ENCODE results near the gene RNPEPL1.

RNPEPL1 gene

GRCh38 chr2:240599141-240599583, 30.9 kb downstream of the RNPEPL1 start:
- Mint-ChIP-seq H3K4me3 (no peak overlapping the region), H3K27me3 (no peaks in the 10 kb centered on the region), H3K4me1 (peaks cover 3% of the 10 kb centered on the region), H3K9me3 (no peaks in the 10 kb centered on the region), H3K27ac (peak overlapping the region; percentile 77), H3K36me3 (peaks cover 6% of the 10 kb centered on the region)
- CTCF ChIA-PET, result no interaction called here
- peak; percentile 5 for DNase-seq

- peaks cover 6% of the 10 kb centered on the region for H3K36me3 Mint-ChIP-seq
- no peaks in the 10 kb centered on the region for H3K9me3 Mint-ChIP-seq
- no peak overlapping the region for H3K4me3 Mint-ChIP-seq
- no peak overlapping the region for H3K27ac Mint-ChIP-seq
- H3K4me1 Mint-ChIP-seq, result peaks cover 3% of the 10 kb centered on the region
- peak; percentile 17 for DNase-seq
- CTCF ChIA-PET, result interaction anchor here (1.3 kb wide), 1 partner anchor 11 kb away, joined by 3 read pairs; no protein-coding TSS in a partner anchor
- H3K27me3 Mint-ChIP-seq, result no peaks in the 10 kb centered on the region
These were observed 32.2 kb downstream of the RNPEPL1 start for GRCh38 chr2:240600451-240600961.

GRCh38 chr2:240601061-240601830, 33.0 kb downstream of the RNPEPL1 start:
- Mint-ChIP-seq H3K9me3 (no peaks in the 10 kb centered on the region), H3K4me3 (no peak overlapping the region), H3K27ac (no peak overlapping the region), H3K36me3 (peaks cover 2% of the 10 kb centered on the region), H3K27me3 (no peaks in the 10 kb centered on the region), H3K4me1 (no peaks in the 10 kb centered on the region)
- CTCF ChIA-PET, result interaction anchor here (1.3 kb wide), 1 partner anchor 12 kb away, joined by 3 read pairs; no protein-coding TSS in a partner anchor
- peak; percentile 11 for DNase-seq

- Mint-ChIP-seq H3K4me1 (no peaks in the 10 kb centered on the region), H3K9me3 (no peaks in the 10 kb centered on the region), H3K27me3 (no peaks in the 10 kb centered on the region), H3K27ac (no peak overlapping the region), H3K36me3 (peaks cover 2% of the 10 kb centered on the region), H3K4me3 (no peak overlapping the region)
- CTCF ChIA-PET, result interaction anchor here (1.3 kb wide), 1 partner anchor 12 kb away, joined by 3 read pairs; no protein-coding TSS in a partner anchor
- peak; percentile 10 for DNase-seq
These were observed 33.5 kb downstream of the RNPEPL1 start for GRCh38 chr2:240601831-240602160.

GRCh38 chr2:240602266-240603050, 34.2 kb downstream of the RNPEPL1 start:
- H3K9me3 Mint-ChIP-seq, result no peaks in the 10 kb centered on the region
- H3K27me3 Mint-ChIP-seq, result no peaks in the 10 kb centered on the region
- CTCF ChIA-PET, result interaction anchor here (1.0 kb wide), 1 partner anchor 14 kb away, joined by 4 read pairs; no protein-coding TSS in a partner anchor
- H3K36me3 Mint-ChIP-seq, result peaks cover 2% of the 10 kb centered on the region
- peak; percentile 18 for DNase-seq
- no peaks in the 10 kb centered on the region for H3K4me1 Mint-ChIP-seq
- no peak overlapping the region for H3K27ac Mint-ChIP-seq
- no peak overlapping the region for H3K4me3 Mint-ChIP-seq

GRCh38 chr2:240603081-240603835, 35.0 kb downstream of the RNPEPL1 start:
- no peaks in the 10 kb centered on the region for H3K9me3 Mint-ChIP-seq
- DNase-seq, result peak; percentile 14
- H3K36me3 Mint-ChIP-seq, result peaks cover 2% of the 10 kb centered on the region
- no peak overlapping the region for H3K4me3 Mint-ChIP-seq
- no peaks in the 10 kb centered on the region for H3K4me1 Mint-ChIP-seq
- CTCF ChIA-PET, result interaction anchor here (1.0 to 1.6 kb wide), 2 partner anchors 15 to 38 kb away, joined by 3 to 4 read pairs; no protein-coding TSS in a partner anchor
- no peak overlapping the region for H3K27ac Mint-ChIP-seq
- no peaks in the 10 kb centered on the region for H3K27me3 Mint-ChIP-seq

- no peak overlapping the region for H3K4me3 Mint-ChIP-seq
- peaks cover 2% of the 10 kb centered on the region for H3K36me3 Mint-ChIP-seq
- H3K4me1 Mint-ChIP-seq, result no peaks in the 10 kb centered on the region
- H3K27me3 Mint-ChIP-seq, result no peaks in the 10 kb centered on the region
- CTCF ChIA-PET, result interaction anchor here (1.0 to 1.6 kb wide), 3 partner anchors 16 to 38 kb away, joined by 3 to 4 read pairs (median 3); no protein-coding TSS in a partner anchor
- H3K9me3 Mint-ChIP-seq, result no peaks in the 10 kb centered on the region
- peak; percentile 12 for DNase-seq
- H3K27ac Mint-ChIP-seq, result no peak overlapping the region
These were observed 35.6 kb downstream of the RNPEPL1 start for GRCh38 chr2:240603846-240604245.

GRCh38 chr2:240604291-240604938, 36.1 kb downstream of the RNPEPL1 start:
- peak; percentile 18 for DNase-seq
- Mint-ChIP-seq H3K4me1 (no peaks in the 10 kb centered on the region), H3K36me3 (peaks cover 2% of the 10 kb centered on the region), H3K9me3 (no peaks in the 10 kb centered on the region), H3K4me3 (no peak overlapping the region), H3K27ac (no peak overlapping the region), H3K27me3 (no peaks in the 10 kb centered on the region)
- CTCF ChIA-PET, result interaction anchor here (1.0 to 1.6 kb wide), 2 partner anchors 17 to 39 kb away, joined by 3 read pairs; no protein-coding TSS in a partner anchor

GRCh38 chr2:240604939-240605716, 36.8 kb downstream of the RNPEPL1 start:
- CTCF ChIA-PET, result interaction anchor here (1.3 to 1.4 kb wide), 2 partner anchors 18 to 40 kb away, joined by 3 to 5 read pairs; partner anchors contain the start of gene CAPN10
- Mint-ChIP-seq H3K9me3 (no peaks in the 10 kb centered on the region), H3K36me3 (no peaks in the 10 kb centered on the region), H3K4me3 (no peak overlapping the region), H3K27me3 (no peaks in the 10 kb centered on the region), H3K27ac (no peak overlapping the region), H3K4me1 (no peaks in the 10 kb centered on the region)
- DNase-seq, result no peak

- Mint-ChIP-seq H3K9me3 (no peaks in the 10 kb centered on the region), H3K36me3 (no peaks in the 10 kb centered on the region), H3K27me3 (no peaks in the 10 kb centered on the region), H3K4me3 (no peak overlapping the region), H3K4me1 (no peaks in the 10 kb centered on the region), H3K27ac (no peak overlapping the region)
- peak; percentile 16 for DNase-seq
- CTCF ChIA-PET, result interaction anchor here (1.3 to 1.4 kb wide), 2 partner anchors 19 to 41 kb away, joined by 3 to 5 read pairs; partner anchors contain the start of gene CAPN10
These were observed 37.8 kb downstream of the RNPEPL1 start for GRCh38 chr2:240605867-240606743.

- CTCF ChIA-PET, result interaction anchor here (1.1 kb wide), 1 partner anchor 108 kb away, joined by 3 read pairs; no protein-coding TSS in a partner anchor
- H3K27me3 Mint-ChIP-seq, result no peaks in the 10 kb centered on the region
- peak overlapping the region; percentile 50 for H3K27ac Mint-ChIP-seq
- no peaks in the 10 kb centered on the region for H3K4me1 Mint-ChIP-seq
- DNase-seq, result peak; percentile 44
- peaks cover 3% of the 10 kb centered on the region for H3K9me3 Mint-ChIP-seq
- peak overlapping the region; percentile 16 for H3K4me3 Mint-ChIP-seq
- H3K36me3 Mint-ChIP-seq, result peaks cover 1% of the 10 kb centered on the region
These were observed 43.4 kb downstream of the RNPEPL1 start for GRCh38 chr2:240611601-240612210.
